SU-DHL-6 (cell line): Measurements from ENCODE around the gene ZNF341.

Source experiments
- H2AFZ ChIP-seq: fragments of 200-600 bp; sonication (generic); 2 replicates; pipeline ENCODE4 v1.6.1; 2014; ENCODE audit warnings: low read depth, mild to moderate bottlenecking, moderate library complexity, mixed read lengths, antibody characterized with exemption, low read length; ENCODE audit not compliant: severe bottlenecking
- H3F3A ChIP-seq: fragments of 200-600 bp; shearing (Covaris generic); 2 replicates; pipeline ENCODE4 v1.6.0; 2016; ENCODE audit warnings: antibody characterized with exemption, mild to moderate bottlenecking; ENCODE audit not compliant: insufficient read depth
- H3K27ac ChIP-seq: fragments of 200-600 bp; sonication (generic); 2 replicates; pipeline ENCODE4 v1.5.1; 2016; ENCODE audit warnings: low read depth, mild to moderate bottlenecking, low read length, moderate library complexity, mixed read lengths
- H3K27me3 ChIP-seq: fragments of 200-600 bp; sonication (generic), shearing (Covaris generic); 2 replicates; pipeline ENCODE4 v1.6.0; 2014; ENCODE audit warnings: mild to moderate bottlenecking, low read length
- H3K36me3 ChIP-seq: fragments of 200-600 bp; sonication (generic); 2 replicates; pipeline ENCODE4 v1.6.1; 2014; ENCODE audit warnings: mild to moderate bottlenecking, low read length, mixed read lengths
- H3K4me2 ChIP-seq: fragments of 300-600, 200-600 bp; shearing (Covaris generic), sonication (generic); 2 replicates; pipeline ENCODE4 v1.6.0; 2014; ENCODE audit warnings: low read length, low read depth, mild to moderate bottlenecking; ENCODE audit not compliant: poor library complexity, severe bottlenecking
- H3K4me3 ChIP-seq: fragments of 200-600 bp; sonication (generic); 2 replicates; pipeline ENCODE4 v1.5.1; 2014; ENCODE audit warnings: antibody characterized with exemption, low read length, mild to moderate bottlenecking, mixed read lengths; ENCODE audit not compliant: insufficient read depth, poor library complexity, severe bottlenecking
- H3K79me2 ChIP-seq: fragments of 200-600 bp; sonication (generic); 2 replicates; pipeline ENCODE4 v1.6.1; 2014; ENCODE audit warnings: mild to moderate bottlenecking, low read length, moderate library complexity; ENCODE audit not compliant: insufficient read depth
- H3K9ac ChIP-seq: fragments of 200-600 bp; sonication (generic); 2 replicates; pipeline ENCODE4 v1.7.0; 2014; ENCODE audit warnings: mild to moderate bottlenecking, low read length
- H3K9me2 ChIP-seq: fragments of 200-600 bp; sonication (generic); replicated peaks from 2 replicates; pipeline ENCODE4 v1.6.1; 2014; ENCODE audit warnings: low read length; ENCODE audit not compliant: insufficient read depth
- H3K9me3 ChIP-seq: fragments of 200-600 bp; sonication (generic); 2 replicates; pipeline ENCODE4 v1.6.1; 2014; ENCODE audit warnings: low read length, mixed read lengths; ENCODE audit not compliant: insufficient read depth
- H4K20me1 ChIP-seq: fragments of 200-600 bp; sonication (generic); 2 replicates; pipeline ENCODE4 v1.6.1; 2014; ENCODE audit warnings: low read depth, mild to moderate bottlenecking, antibody characterized with exemption, low read length, moderate library complexity, mixed read lengths
- EZH2phosphoT487 ChIP-seq: fragments of 200-600 bp; sonication (generic), shearing (Covaris generic); conservative IDR thresholded peaks from 2 replicates; pipeline ENCODE4 v1.6.1; 2018; ENCODE audit warnings: mild to moderate bottlenecking, antibody characterized with exemption, low read length, moderate library complexity, mixed read lengths
- TF ChIP-seq, protein P1 (sequence below): fragments of 200-600 bp; sonication (generic); IDR thresholded peaks from one replicate; pipeline ENCODE4 v1.5.1; 2017; ENCODE audit warnings: antibody characterized with exemption, mild to moderate bottlenecking, low read length, moderate library complexity; ENCODE audit not compliant: insufficient read depth, poor library complexity, severe bottlenecking

Gene ZNF341

DNA sequence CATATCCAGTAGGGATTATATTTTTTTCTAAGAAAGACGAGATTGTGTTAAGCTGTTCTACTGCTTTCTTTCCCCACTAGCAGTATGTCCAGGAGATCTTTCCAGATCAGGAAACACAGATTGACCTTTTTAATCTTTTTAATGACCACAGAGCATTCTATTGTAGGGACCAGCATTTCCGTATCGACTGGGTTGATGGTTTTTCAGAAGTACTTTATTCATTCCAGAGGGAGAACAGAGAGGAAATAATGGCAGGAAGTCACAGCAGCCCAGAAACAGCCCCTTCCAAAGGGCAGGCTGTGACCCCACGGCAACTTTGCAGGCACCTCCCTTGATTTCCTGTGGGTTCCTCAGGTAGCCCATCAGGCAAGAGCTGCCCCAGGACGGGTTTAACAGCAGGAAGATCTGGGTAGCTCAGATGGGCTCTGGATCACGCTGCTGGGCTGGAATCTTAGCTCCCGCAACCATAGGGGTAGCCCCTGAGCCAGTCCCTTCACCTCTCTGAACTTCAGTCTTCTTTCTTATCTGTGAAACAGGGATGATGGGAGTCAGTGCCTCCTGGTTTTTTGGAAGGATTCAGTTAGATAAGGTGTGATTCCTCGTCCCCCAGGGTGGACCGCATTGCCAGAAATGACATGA, 55.6 kb downstream of the ZNF341 start:
- H3K9me2 ChIP-seq = no peaks in the 10 kb centered on the region
- H3K36me3 ChIP-seq = no peaks in the 10 kb centered on the region
- H2AFZ ChIP-seq = no peak overlapping the region
- no peak overlapping the region for H3K4me3 ChIP-seq
- H3K79me2 ChIP-seq = no peaks in the 10 kb centered on the region
- peaks cover 29% of the 10 kb centered on the region for H3F3A ChIP-seq
- TF ChIP-seq, protein P1, sequence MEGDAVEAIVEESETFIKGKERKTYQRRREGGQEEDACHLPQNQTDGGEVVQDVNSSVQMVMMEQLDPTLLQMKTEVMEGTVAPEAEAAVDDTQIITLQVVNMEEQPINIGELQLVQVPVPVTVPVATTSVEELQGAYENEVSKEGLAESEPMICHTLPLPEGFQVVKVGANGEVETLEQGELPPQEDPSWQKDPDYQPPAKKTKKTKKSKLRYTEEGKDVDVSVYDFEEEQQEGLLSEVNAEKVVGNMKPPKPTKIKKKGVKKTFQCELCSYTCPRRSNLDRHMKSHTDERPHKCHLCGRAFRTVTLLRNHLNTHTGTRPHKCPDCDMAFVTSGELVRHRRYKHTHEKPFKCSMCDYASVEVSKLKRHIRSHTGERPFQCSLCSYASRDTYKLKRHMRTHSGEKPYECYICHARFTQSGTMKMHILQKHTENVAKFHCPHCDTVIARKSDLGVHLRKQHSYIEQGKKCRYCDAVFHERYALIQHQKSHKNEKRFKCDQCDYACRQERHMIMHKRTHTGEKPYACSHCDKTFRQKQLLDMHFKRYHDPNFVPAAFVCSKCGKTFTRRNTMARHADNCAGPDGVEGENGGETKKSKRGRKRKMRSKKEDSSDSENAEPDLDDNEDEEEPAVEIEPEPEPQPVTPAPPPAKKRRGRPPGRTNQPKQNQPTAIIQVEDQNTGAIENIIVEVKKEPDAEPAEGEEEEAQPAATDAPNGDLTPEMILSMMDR = no peak
- TF ChIP-seq EZH2phosphoT487 = no peak
- no peak overlapping the region for H3K4me2 ChIP-seq
- no peaks in the 10 kb centered on the region for H4K20me1 ChIP-seq
- H3K9me3 ChIP-seq = no peaks in the 10 kb centered on the region
- no peak overlapping the region for H3K9ac ChIP-seq
- H3K27me3 ChIP-seq = no peaks in the 10 kb centered on the region
- H3K27ac ChIP-seq = peak overlapping the region; percentile 99

DNA sequence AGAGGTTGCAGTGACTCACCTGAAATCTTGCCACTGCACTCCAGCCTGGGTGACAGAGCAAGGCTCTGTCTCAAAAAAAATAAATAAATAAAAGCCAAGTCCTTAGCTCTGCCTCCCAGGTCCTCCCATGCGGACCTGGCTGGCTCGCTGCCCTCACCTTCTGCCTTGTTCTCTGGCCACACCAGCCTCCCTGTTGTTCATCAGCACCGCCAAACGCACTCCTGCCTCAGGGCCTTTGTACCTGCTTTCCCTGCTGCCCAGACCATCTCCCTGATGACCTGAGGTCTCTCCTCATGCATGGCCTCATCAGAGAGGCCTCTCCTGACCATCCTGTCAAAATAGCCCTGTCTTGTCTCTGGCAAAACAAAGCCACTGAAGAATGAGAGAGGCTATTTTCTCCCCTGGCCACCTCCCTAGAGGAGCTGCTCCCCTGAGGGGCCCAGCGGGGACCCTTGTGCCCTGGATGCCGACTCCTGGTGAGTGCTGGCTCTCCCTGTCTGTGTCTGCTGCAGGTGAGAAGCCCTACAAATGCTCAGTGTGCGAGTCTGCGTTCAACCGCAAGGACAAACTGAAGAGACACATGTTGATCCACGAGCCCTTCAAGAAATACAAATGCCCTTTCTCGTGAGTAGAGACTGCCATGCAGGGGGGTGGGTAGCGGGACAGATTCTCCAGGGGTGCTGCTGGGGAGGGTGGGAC, 56.7 kb downstream of the ZNF341 start:
- H3K27ac ChIP-seq = peak overlapping the region; percentile 21
- no peak for TF ChIP-seq EZH2phosphoT487
- TF ChIP-seq, protein P1 = no peak
- no peaks in the 10 kb centered on the region for H3K27me3 ChIP-seq
- H4K20me1 ChIP-seq = no peaks in the 10 kb centered on the region
- H3K79me2 ChIP-seq = no peaks in the 10 kb centered on the region
- H3K4me2 ChIP-seq = no peak overlapping the region
- H3K9me2 ChIP-seq = no peaks in the 10 kb centered on the region
- no peak overlapping the region for H3K9ac ChIP-seq
- H3F3A ChIP-seq = peaks cover 18% of the 10 kb centered on the region
- H3K36me3 ChIP-seq = no peaks in the 10 kb centered on the region
- no peak overlapping the region for H2AFZ ChIP-seq
- no peak overlapping the region for H3K4me3 ChIP-seq
- H3K9me3 ChIP-seq = no peaks in the 10 kb centered on the region

DNA sequence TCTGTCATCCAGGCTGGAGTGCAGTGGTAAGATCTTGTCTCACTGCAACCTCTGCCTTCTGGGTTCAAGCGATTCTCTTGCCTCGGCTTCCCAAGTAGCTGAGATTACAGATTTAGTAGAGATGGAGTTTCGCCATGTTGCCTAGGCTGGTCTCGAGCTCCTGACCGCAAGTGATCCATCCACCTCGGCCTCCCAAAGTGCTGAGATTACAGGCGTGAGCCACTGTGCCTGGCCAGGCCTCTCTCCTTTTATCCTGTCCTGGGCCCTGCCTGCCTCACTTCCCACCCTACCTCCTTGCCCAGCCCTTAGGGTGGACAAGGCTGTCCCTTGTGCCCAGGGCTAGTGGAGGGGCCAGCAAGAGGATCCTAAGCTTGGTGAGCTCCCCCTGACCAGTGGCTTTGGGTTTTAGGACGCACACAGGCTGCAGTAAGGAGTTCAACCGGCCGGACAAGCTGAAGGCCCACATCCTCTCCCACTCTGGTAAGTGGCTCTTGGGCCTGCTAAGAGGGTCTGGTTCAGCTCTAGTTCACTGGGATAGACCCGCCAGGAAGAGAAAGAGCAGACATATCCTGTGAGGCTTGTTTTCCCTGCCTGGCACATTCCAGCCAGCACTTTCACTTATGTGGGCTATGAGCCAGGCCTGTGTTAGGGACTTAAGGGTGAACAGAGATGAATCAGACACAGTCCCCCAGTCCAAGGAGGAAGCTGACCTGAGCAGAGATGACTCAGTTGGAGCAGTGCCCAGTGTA, 57.5 kb downstream of the ZNF341 start:
- Histone ChIP-seq H3K27ac (no peak overlapping the region; the same call in 1 of the 2 replicates), H3K4me3 (no peak overlapping the region), H3K79me2 (no peaks in the 10 kb centered on the region), H3K9me3 (no peaks in the 10 kb centered on the region), H3K9me2 (no peaks in the 10 kb centered on the region), H3K4me2 (no peak overlapping the region), H3K9ac (no peak overlapping the region), H3F3A (peaks cover 18% of the 10 kb centered on the region), H3K27me3 (no peaks in the 10 kb centered on the region), H4K20me1 (no peaks in the 10 kb centered on the region), H3K36me3 (no peaks in the 10 kb centered on the region), H2AFZ (no peak overlapping the region)
- TF ChIP-seq EZH2phosphoT487 = no peak
